Nephron (organoid): ENCODE measurements around the gene PI4K2A.

Source experiments
- H3K27ac Mint-ChIP-seq, 3 experiments: 2 replicates each; pipeline ENCODE4 v1.8.0; 2020; ENCODE audit warnings: mixed read lengths in 3 of 3, mild to moderate bottlenecking in 2 of 3, moderate library complexity in 1 of 3
- H3K27me3 Mint-ChIP-seq: 2 replicates; pipeline ENCODE4 v1.8.0; 2021; ENCODE audit warnings: low read depth, mild to moderate bottlenecking, moderate library complexity, mixed read lengths
- H3K36me3 Mint-ChIP-seq: 2 replicates; pipeline ENCODE4 v1.8.0; 2020; ENCODE audit warnings: low read depth, mixed read lengths
- H3K4me1 Mint-ChIP-seq: 2 replicates; pipeline ENCODE4 v1.8.0; 2020; ENCODE audit warnings: mixed read lengths
- H3K4me3 Mint-ChIP-seq, 3 experiments: 2 replicates each; pipeline ENCODE4 v1.8.0; 2020; ENCODE audit warnings: mild to moderate bottlenecking in 3 of 3, mixed read lengths in 3 of 3, moderate library complexity in 2 of 3
- H3K9me3 Mint-ChIP-seq: 2 replicates; pipeline ENCODE4 v1.8.0; 2020; ENCODE audit warnings: mixed read lengths
- CTCF ChIP-seq, 3 experiments: fragments of 200-600 bp; sonication (generic); IDR thresholded peaks; one replicate each; pipeline ENCODE4 v1.5.0; 2021; ENCODE audit warnings: antibody characterized with exemption in 3 of 3; ENCODE audit not compliant: unreplicated experiment in 3 of 3

PI4K2A gene

DNA sequence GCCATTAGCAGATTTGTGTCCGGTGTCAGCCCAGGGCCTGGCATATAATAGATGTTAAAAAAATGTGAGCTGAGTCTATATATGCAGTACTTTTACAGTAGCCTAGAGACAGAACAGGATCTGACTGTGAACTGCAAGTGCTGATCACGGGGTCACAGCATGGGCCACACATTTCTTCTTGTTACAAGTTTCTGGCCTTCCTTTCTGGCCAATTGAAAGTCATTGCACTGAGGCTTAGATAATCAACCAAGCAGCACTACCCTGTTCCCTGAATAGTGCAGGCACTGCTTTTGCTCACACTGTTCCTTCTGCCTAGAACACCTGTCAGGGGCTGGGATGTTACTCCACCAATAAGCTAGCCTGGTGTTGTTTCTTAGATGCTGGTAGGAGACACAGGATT, 67.7 kb downstream of the PI4K2A start:
- H3K4me1 Mint-ChIP-seq, result peaks cover 22% of the 10 kb centered on the region
- TF ChIP-seq CTCF (IDR thresholded peaks at IDR 0.05; ENCODE audit: unreplicated experiment in 3 of 3), result no peak
- H3K36me3 Mint-ChIP-seq, result no peaks in the 10 kb centered on the region
- no peaks in the 10 kb centered on the region for H3K9me3 Mint-ChIP-seq
- H3K27ac Mint-ChIP-seq, result peak overlapping the region in 1 of 3 experiments; percentile 65
- no peak overlapping the region for H3K4me3 Mint-ChIP-seq
- peaks cover 10% of the 10 kb centered on the region for H3K27me3 Mint-ChIP-seq

DNA sequence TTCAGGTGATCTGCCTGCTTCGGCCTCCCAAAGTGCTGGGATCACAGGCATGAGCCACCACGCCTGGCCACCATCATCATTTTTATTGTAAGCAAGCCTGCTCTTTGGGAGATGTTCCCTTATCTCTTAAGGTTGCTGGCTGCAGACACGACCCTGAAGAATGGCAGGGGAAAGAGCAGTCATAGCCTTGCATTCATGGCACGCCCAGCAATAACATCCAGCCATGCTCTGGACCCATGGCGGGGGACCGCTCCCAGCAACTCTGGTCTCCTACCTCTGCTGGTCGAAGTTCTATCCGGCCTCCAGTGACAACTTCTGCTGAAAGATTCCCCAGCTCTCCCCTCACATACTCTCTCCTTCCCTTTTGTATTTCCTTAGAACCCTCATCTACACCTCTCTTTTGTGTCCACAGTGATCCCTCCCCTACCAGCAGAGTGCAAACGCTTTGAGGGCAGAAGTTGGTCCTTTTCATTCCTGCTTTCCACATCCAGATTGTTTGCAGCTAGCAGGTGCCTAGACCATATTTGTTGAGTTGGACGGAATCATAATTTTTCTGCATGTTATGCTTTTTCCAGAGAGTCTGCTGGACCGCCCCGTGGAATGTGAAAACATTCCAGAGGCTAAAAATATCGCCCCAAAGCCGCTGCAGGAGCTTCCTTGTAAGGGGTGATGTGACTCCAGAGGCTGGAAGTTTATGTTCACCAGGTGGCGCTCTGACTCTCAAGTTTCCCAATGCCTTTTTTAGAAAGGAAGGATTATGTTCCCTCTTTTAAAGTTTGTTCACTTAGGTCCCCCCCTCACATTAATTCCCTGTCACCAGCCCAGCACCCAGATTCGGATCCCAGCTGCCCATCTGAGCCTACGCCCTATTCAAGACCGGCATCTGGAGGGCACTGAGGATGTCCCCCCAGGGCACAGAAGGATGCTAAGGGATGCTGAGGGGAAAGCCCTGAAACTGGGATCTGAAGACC, 68.8 kb downstream of the PI4K2A start:
- peaks cover 22% of the 10 kb centered on the region for H3K4me1 Mint-ChIP-seq
- peaks cover 8% of the 10 kb centered on the region for H3K27me3 Mint-ChIP-seq
- H3K36me3 Mint-ChIP-seq, result no peaks in the 10 kb centered on the region
- H3K4me3 Mint-ChIP-seq, result peak overlapping the region in 2 of 3 experiments; percentile 57 to 67
- H3K27ac Mint-ChIP-seq, result peak overlapping the region in 2 of 3 experiments; percentile 65 to 81
- TF ChIP-seq CTCF (IDR thresholded peaks at IDR 0.05; ENCODE audit: unreplicated experiment in 3 of 3), result peak; percentile 50 to 67 (median 58)
- no peaks in the 10 kb centered on the region for H3K9me3 Mint-ChIP-seq

- H3K36me3 Mint-ChIP-seq, result peaks cover 10% of the 10 kb centered on the region
- H3K27me3 Mint-ChIP-seq, result peaks cover 13% of the 10 kb centered on the region
- H3K4me1 Mint-ChIP-seq, result peaks cover 40% of the 10 kb centered on the region
- peak overlapping the region; percentile 72 to 87 (median 84) for H3K4me3 Mint-ChIP-seq
- peak overlapping the region; percentile 68 to 96 (median 70) for H3K27ac Mint-ChIP-seq
- no peaks in the 10 kb centered on the region for H3K9me3 Mint-ChIP-seq
- TF ChIP-seq CTCF (IDR thresholded peaks at IDR 0.05; ENCODE audit: unreplicated experiment in 3 of 3), result no peak
Observed at GRCh38 chr10:97711640-97712572, 71.4 kb downstream of the PI4K2A start.

DNA sequence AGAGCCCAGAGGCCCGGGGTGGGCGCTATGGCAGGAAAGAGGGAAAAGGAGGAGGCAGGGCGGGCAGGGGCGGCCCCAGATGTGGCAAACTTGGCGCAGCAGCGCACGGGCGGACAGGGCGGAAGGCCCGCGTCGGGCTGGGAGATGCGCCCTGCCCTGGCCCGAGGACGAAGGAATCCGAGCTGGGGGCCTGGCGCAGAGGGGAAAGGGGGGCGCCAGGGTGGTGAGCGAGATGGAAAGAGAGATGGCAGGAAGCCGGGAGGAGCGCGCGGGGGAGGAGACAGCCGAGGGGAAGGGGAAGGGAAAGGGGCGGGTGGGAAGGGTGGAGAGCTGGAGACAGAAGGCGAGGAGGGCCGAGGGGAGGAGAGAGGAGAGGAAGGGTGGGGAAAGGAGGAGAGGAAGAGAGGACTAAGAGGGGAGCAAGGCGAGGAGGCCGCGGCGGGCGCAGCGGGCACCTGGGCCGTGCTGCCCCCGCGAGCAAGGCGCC, 72.9 kb downstream of the PI4K2A start, which contains the start of gene MARVELD1:
Gene MARVELD1 (plus strand): TSS at position 392 of the 487 bp plus-strand sequence. CDS start 147 bp downstream, outside the sequence.
- H3K4me3 Mint-ChIP-seq, result peak within 1 kb of the TSS; percentile 98 to 100 (median 99)
- H3K27ac Mint-ChIP-seq, result peak within 1 kb of the TSS; percentile 96 to 99 (median 99)
- peaks cover 45% of the 10 kb centered on the region for H3K4me1 Mint-ChIP-seq
- TF ChIP-seq CTCF (IDR thresholded peaks at IDR 0.05; ENCODE audit: unreplicated experiment in 3 of 3), result no peak
- H3K9me3 Mint-ChIP-seq, result no peaks in the 10 kb centered on the region
- H3K27me3 Mint-ChIP-seq, result peaks cover 13% of the 10 kb centered on the region
- peaks cover 21% of the 10 kb centered on the region for H3K36me3 Mint-ChIP-seq

DNA sequence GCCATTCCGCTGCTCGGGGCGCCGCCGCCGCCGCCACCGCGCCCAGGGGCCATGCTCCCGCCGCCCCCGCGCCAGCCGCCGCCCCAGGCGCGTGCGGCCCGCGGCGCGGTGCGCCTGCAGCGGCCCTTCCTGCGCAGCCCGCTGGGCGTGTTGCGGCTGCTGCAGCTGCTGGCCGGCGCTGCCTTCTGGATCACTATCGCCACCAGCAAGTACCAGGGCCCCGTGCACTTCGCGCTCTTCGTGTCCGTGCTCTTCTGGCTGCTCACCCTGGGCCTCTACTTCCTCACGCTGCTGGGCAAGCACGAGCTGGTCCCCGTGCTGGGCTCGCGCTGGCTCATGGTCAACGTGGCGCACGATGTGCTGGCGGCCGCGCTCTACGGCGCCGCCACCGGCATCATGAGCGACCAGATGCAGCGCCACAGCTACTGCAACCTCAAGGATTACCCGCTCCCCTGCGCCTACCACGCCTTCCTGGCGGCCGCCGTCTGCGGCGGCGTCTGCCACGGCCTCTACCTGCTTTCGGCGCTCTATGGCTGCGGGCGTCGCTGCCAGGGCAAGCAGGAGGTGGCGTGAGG, 73.4 kb downstream of the PI4K2A start:
- Mint-ChIP-seq H3K27ac (peak overlapping the region; percentile 96 to 99 (median 99)), H3K27me3 (peaks cover 13% of the 10 kb centered on the region), H3K9me3 (no peaks in the 10 kb centered on the region), H3K36me3 (peaks cover 24% of the 10 kb centered on the region), H3K4me1 (peaks cover 49% of the 10 kb centered on the region), H3K4me3 (peak overlapping the region; percentile 98 to 100 (median 99))
- peak in 1 of 3 experiments; percentile 22 for TF ChIP-seq CTCF (IDR thresholded peaks at IDR 0.05; ENCODE audit: unreplicated experiment in 3 of 3)
